ENCODE data around the gene UMAD1. TPM values are rescaled to one million over a fixed set of nuclear protein-coding genes. Genes with fewer than 3 reads are reported as not detected.

The UMAD1 gene
- total RNA-seq, 1 donor from 2014 or later = 16.4 TPM

- intact Hi-C loops (cut with micrococcal nuclease) = no loop called here
- TF ChIP-seq CTCF (IDR thresholded peaks at IDR 0.05; ENCODE audit: borderline replicate concordance) = no peak
- Histone ChIP-seq H3K4me1 (peaks cover 40% of the 10 kb centered on the region), H3K4me3 (no peak overlapping the region), H3K27me3 (ENCODE audit: low read depth) (no peaks in the 10 kb centered on the region), H3K27ac (replicated peaks) (peak overlapping the region; percentile 53), H3K36me3 (no peaks in the 10 kb centered on the region), H3K9me3 (replicated peaks) (no peaks in the 10 kb centered on the region)
- no peak for DNase-seq
Observed at GRCh38 chr7:7869036-7869435, 228.5 kb downstream of the UMAD1 start.

GRCh38 chr7:7869651-7870050 is 229.1 kb downstream of the UMAD1 start:
- Histone ChIP-seq H3K4me3 (no peak overlapping the region), H3K4me1 (peaks cover 40% of the 10 kb centered on the region), H3K27me3 (ENCODE audit: low read depth) (no peaks in the 10 kb centered on the region), H3K27ac (replicated peaks) (no peak overlapping the region), H3K36me3 (no peaks in the 10 kb centered on the region), H3K9me3 (replicated peaks) (no peaks in the 10 kb centered on the region)
- intact Hi-C loops (cut with micrococcal nuclease) = no loop called here
- no peak for TF ChIP-seq CTCF (IDR thresholded peaks at IDR 0.05; ENCODE audit: borderline replicate concordance)
- no peak for DNase-seq

GRCh38 chr7:7870555-7870954 is 230.0 kb downstream of the UMAD1 start:
- no peak for TF ChIP-seq CTCF (IDR thresholded peaks at IDR 0.05; ENCODE audit: borderline replicate concordance)
- Histone ChIP-seq H3K4me1 (peaks cover 40% of the 10 kb centered on the region), H3K9me3 (replicated peaks) (no peaks in the 10 kb centered on the region), H3K4me3 (no peak overlapping the region), H3K27ac (replicated peaks) (no peak overlapping the region), H3K36me3 (no peaks in the 10 kb centered on the region), H3K27me3 (ENCODE audit: low read depth) (no peaks in the 10 kb centered on the region)
- no peak for DNase-seq
- intact Hi-C loops (cut with micrococcal nuclease) = no loop called here

- Histone ChIP-seq H3K27me3 (ENCODE audit: low read depth) (no peaks in the 10 kb centered on the region), H3K4me1 (no peaks in the 10 kb centered on the region), H3K9me3 (replicated peaks) (no peaks in the 10 kb centered on the region), H3K27ac (replicated peaks) (no peak overlapping the region), H3K4me3 (no peak overlapping the region), H3K36me3 (no peaks in the 10 kb centered on the region)
- intact Hi-C loops (cut with micrococcal nuclease) = no loop called here
- no peak for DNase-seq
- TF ChIP-seq CTCF (IDR thresholded peaks at IDR 0.05; ENCODE audit: borderline replicate concordance) = no peak
Observed at GRCh38 chr7:7876419-7876818, 235.9 kb downstream of the UMAD1 start.

GRCh38 chr7:7881581-7881980 is 241.0 kb downstream of the UMAD1 start:
- Histone ChIP-seq H3K4me1 (no peaks in the 10 kb centered on the region), H3K4me3 (no peak overlapping the region)
- intact Hi-C loops (cut with micrococcal nuclease) = no loop called here

More at GRCh38 chr7:7881581-7881980, 241.0 kb downstream of the UMAD1 start:
- TF ChIP-seq CTCF (IDR thresholded peaks at IDR 0.05; ENCODE audit: borderline replicate concordance) = no peak
- no peak overlapping the region for H3K27ac ChIP-seq (replicated peaks)
- no peaks in the 10 kb centered on the region for H3K36me3 ChIP-seq
- no peaks in the 10 kb centered on the region for H3K27me3 ChIP-seq (ENCODE audit: low read depth)
- DNase-seq = no peak
- no peaks in the 10 kb centered on the region for H3K9me3 ChIP-seq (replicated peaks)
